Measurements from ENCODE around the gene ARPC4. TPM values are rescaled to one million over a fixed set of nuclear protein-coding genes. Genes with fewer than 3 reads are reported as not detected.

The ARPC4 gene
- total and polyA plus RNA-seq, 2 donors (not counting 3 experiments of a cell fraction or from before 2014, with no cell fraction given): 181 to 197 TPM

GRCh38 chr3:9809239-9809614 lies 16.3 kb downstream of the ARPC4 start:
- H2AFZ ChIP-seq (ENCODE audit: low read depth, low read length): no peak overlapping the region
- H4K20me1 ChIP-seq (replicated peaks; ENCODE audit: control insufficient read depth, extremely low read depth, insufficient read depth, low read length): no peaks in the 10 kb centered on the region
- H3K79me2 ChIP-seq (ENCODE audit: control insufficient read depth, insufficient read depth, low read length): no peaks in the 10 kb centered on the region
- dilution Hi-C loops (cut with MboI; ENCODE audit: extremely low pct_ligation_motif_present, low sequenced_read_pairs) (no loop called here), intact Hi-C loops (cut with micrococcal nuclease) (loop anchor here (1.0 to 10.0 kb wide), 2 partner anchors 16 to 304 kb away; partner anchors contain the start of gene ARPC4)
- no peaks in the 10 kb centered on the region for H3K9me3 ChIP-seq (replicated peaks; ENCODE audit: control insufficient read depth, insufficient read depth, low read length)
- peak overlapping the region; percentile 89 for H3K4me2 ChIP-seq (ENCODE audit: insufficient read depth, low read length)
- no peak for FAIRE-seq
- H3K4me3 ChIP-seq (replicated peaks in 1 of 3; ENCODE audit: insufficient read depth in 1 of 3, low read depth in 1 of 3, low read length in 3 of 3): peak overlapping the region in 1 of 3 experiments; percentile 55
- H3K27ac ChIP-seq (ENCODE audit: insufficient read depth, low read depth, low read length): peak overlapping the region; percentile 36
- no peak for TF ChIP-seq GATA2 (IDR thresholded peaks at IDR 0.05; ENCODE audit: insufficient read depth, insufficient read length, low read depth, low read length)
- no peak for TF ChIP-seq CTCF (IDR thresholded peaks at IDR 0.05; ENCODE audit: extremely low read depth in 1 of 2, insufficient read depth in 1 of 2, low read depth in 1 of 2, low read length in 2 of 2)
- no peak for TF ChIP-seq POLR2AphosphoS5 (IDR thresholded peaks at IDR 0.05; ENCODE audit: insufficient read depth, low read depth, low read length)
- H3K27me3 ChIP-seq (ENCODE audit: control insufficient read depth in 2 of 2, insufficient read depth in 2 of 2, low read length in 2 of 2): no peaks in the 10 kb centered on the region
- ChIA-PET CTCF (interaction anchor here (1.0 to 2.8 kb wide), 4 partner anchors 17 to 137 kb away, joined by 3 to 13 read pairs (median 8); partner anchors contain the start of gene CRELD1), POLR2A (no interaction called here)
- BruUV-seq (replicated peaks): no TSS peak
- peaks cover 12% of the 10 kb centered on the region for H3K4me1 ChIP-seq (ENCODE audit: control insufficient read depth, extremely low read depth, insufficient read depth, low read length)
- H3K9me1 ChIP-seq (replicated peaks; ENCODE audit: control insufficient read depth, extremely low read depth, insufficient read depth, low read length): no peaks in the 10 kb centered on the region
- peak overlapping the region; percentile 69 for H3K9ac ChIP-seq (replicated peaks; ENCODE audit: extremely low read depth, insufficient read depth, low read length)
- no peak for DNase-seq (ENCODE audit: low read depth, low spot score)
- H3K36me3 ChIP-seq (ENCODE audit: control insufficient read depth in 2 of 2, extremely low read depth in 1 of 2, insufficient read depth in 2 of 2, low read length in 2 of 2): peaks cover 11 to 27% of the 10 kb centered on the region in 2 experiments
